GM18511 (cell line): ENCODE measurements around the gene SUB1.
"Not testable (repeated sequence)": the region's sequence is repeated elsewhere in the genome, so short reads cannot be mapped to it uniquely, and the experiment has no call there.

Source experiments
- ATAC-seq: cut with Tn5 transposase; IDR thresholded peaks from one replicate; pipeline ENCODE4 v1.9.1; 2021; ENCODE audit warnings: mild to moderate bottlenecking, moderate library complexity; ENCODE audit not compliant: unreplicated experiment

The SUB1 gene

GRCh38 chr5:32563614-32564013, 21.7 kb upstream of the SUB1 start:
- no peak for ATAC-seq

GRCh38 chr5:32565145-32565544, 20.2 kb upstream of the SUB1 start:
- ATAC-seq = peak; percentile 46

GRCh38 chr5:32566319-32567111, 18.8 kb upstream of the SUB1 start:
- ATAC-seq = no peak

GRCh38 chr5:32571128-32571527, 14.2 kb upstream of the SUB1 start:
- ATAC-seq = no peak

- peak; percentile 93 for ATAC-seq
Measured at GRCh38 chr5:32572778-32573480, 12.4 kb upstream of the SUB1 start.

- ATAC-seq = not testable (repeated sequence)
Measured at GRCh38 chr5:32573481-32573854, 11.9 kb upstream of the SUB1 start.

- ATAC-seq = no peak
Measured at GRCh38 chr5:32574540-32575175, 10.7 kb upstream of the SUB1 start.

GRCh38 chr5:32578363-32578762, 7.0 kb upstream of the SUB1 start:
- ATAC-seq = no peak

GRCh38 chr5:32578764-32579163, 6.6 kb upstream of the SUB1 start:
- no peak for ATAC-seq

GRCh38 chr5:32581010-32581785, 4.2 kb upstream of the SUB1 start:
- ATAC-seq = no peak

- ATAC-seq = peak; percentile 72
Measured at GRCh38 chr5:32583582-32584232, 1.6 kb upstream of the SUB1 start.

GRCh38 chr5:32584646-32585045, 711 bp upstream of the SUB1 start:
- ATAC-seq = no peak

GRCh38 chr5:32585122-32585445, 273 bp upstream of the SUB1 start:
- ATAC-seq = no peak

- no peak for ATAC-seq
Measured at GRCh38 chr5:32586276-32586599, 881 bp downstream of the SUB1 start.

- ATAC-seq = no peak
Measured at GRCh38 chr5:32587067-32587551, 1.8 kb downstream of the SUB1 start.

- no peak for ATAC-seq
Measured at GRCh38 chr5:32589416-32589815, 4.1 kb downstream of the SUB1 start.

- no peak for ATAC-seq
Measured at GRCh38 chr5:32589942-32590869, 4.8 kb downstream of the SUB1 start.

- ATAC-seq = no peak
Measured at GRCh38 chr5:32595118-32595517, 9.8 kb downstream of the SUB1 start.

GRCh38 chr5:32597041-32597629, 11.8 kb downstream of the SUB1 start:
- no peak for ATAC-seq
